CD8-positive, alpha-beta memory T cell (primary cell): Measurements from ENCODE around the gene HNRNPDL. TPM values are rescaled to one million over a fixed set of nuclear protein-coding genes. Genes with fewer than 3 reads are reported as not detected.

Experiments used
- polyA plus RNA-seq: library from polyadenylated mRNA; unstranded; fragments of 300-500 nt; fragmentation: Illumina TruSeq; gene quantifications from one replicate; pipeline ENCODE4 v1.2.3, GENCODE V29; 2021
- total RNA-seq, 2 experiments: library from RNA; stranded (reverse); gene quantifications; one replicate each; pipeline ENCODE4 v1.2.3, GENCODE V29; 2021

The HNRNPDL gene
- total and polyA plus RNA-seq, 3 experiments from 2014 or later: 257 to 438 (median 423) TPM

Other genes starting within 250 kb of the HNRNPDL start
- 100 to 1,000 TPM; 452 to 475 TPM for gene HNRNPD, start 56.5 kb downstream of the HNRNPDL start, total RNA-seq
- 271 TPM for gene HNRNPD, start 56.5 kb downstream of the HNRNPDL start, polyA plus RNA-seq
- gene ENOPH1, start 128 bp upstream of the HNRNPDL start, total RNA-seq: 10 to 100 TPM; 58.3 to 60.7 TPM
- 42.4 TPM for gene ENOPH1, start 128 bp upstream of the HNRNPDL start, polyA plus RNA-seq
- not detected for gene TMEM150C, start 131.5 kb upstream of the HNRNPDL start, total RNA-seq
- 0.17 TPM for gene TMEM150C, start 131.5 kb upstream of the HNRNPDL start, polyA plus RNA-seq